NCI-H82 treated with DMSO at 0.1 percent for 48 hours (cell line): Measurements from ENCODE around the gene DCAF8.

Experiments used
- DNase-seq: peaks from one replicate; lab custom pipeline; 2025; ENCODE audit not compliant: unreplicated experiment; lab: John Stamatoyannopoulos, UW

DCAF8 gene

GRCh38 chr1:160264795-160265307 is 2.5 kb upstream of the DCAF8 start:
- no peak for DNase-seq

DNA sequence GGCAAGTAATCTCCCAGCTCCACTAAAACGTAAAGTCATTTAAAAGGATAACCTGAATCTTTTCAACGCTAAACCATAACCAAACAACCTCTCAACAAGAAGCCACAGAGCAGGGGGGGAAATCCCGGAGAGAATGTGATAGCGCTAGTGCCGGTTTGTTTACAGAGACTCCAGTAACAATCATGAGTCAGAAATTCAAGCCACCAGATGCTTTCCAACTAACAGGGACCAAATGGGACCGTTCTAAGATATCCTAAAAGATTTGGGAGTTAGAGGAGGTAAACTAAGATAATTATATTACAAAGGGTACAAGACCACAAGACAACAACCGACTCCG is 825 bp downstream of the DCAF8 start:
- peak; percentile 59 for DNase-seq

GRCh38 chr1:160260406-160261382 is 1.7 kb downstream of the DCAF8 start:
- DNase-seq, result no peak

- no peak for DNase-seq
Observed at GRCh38 chr1:160258177-160258798, 4.1 kb downstream of the DCAF8 start.

DNA sequence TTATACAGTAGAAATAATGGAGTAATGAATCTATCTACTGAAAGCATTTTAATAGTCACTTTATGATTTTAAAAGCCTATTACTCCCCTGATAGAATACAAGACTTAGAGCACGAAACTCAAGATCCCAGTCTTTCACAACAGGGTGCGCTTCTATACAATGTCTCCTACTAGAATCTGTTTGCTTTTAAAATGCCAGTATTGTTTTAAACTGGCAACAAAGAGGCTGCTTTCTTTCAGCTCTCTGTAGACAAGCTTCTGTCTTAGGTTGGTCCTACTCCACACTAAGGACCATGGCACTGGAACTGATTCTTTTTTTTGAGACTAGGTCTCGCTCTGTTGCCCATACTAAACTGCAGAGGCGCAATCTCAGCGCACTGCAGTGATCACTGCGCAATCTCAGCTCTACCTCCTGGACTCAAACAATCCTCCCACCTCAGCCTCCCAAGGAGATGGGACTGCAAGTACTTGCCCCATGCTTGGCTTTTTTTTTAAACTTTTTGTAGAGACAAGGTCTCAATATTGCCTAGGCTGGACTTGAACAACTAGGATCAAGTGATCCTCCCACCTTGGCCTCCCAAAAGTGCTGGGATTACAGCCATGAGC is 4.8 kb downstream of the DCAF8 start:
- DNase-seq, result peak; percentile 49

GRCh38 chr1:160256396-160257046 is 5.8 kb downstream of the DCAF8 start:
- DNase-seq, result no peak

DNA sequence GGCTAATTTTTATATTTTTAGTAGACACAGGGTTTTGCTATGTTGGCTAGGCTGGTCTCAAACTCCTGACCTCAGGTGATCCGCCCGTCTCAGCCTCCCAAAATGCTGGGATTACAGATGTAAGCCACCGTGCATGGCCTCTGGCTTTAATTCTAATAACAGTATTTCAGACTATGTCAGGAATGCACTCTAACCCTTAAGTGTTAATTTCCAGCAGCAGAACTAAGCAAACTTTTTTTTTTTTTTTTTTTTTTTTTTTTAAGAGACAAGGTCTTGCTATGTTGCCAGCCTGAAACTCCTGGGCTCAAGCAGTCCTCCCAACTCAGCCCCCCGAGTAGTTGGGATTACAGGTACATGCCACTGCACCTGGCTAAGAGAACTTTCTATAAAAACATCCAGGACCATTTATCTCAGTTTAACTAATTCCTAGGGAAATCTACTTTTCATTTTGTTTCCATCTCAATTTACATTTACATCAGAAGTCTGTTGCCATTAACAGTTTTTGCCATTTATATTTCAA is 6.5 kb downstream of the DCAF8 start:
- DNase-seq, result no peak

- peak; percentile 35 for DNase-seq
Observed at GRCh38 chr1:160251687-160252526, 10.4 kb downstream of the DCAF8 start.

DNA sequence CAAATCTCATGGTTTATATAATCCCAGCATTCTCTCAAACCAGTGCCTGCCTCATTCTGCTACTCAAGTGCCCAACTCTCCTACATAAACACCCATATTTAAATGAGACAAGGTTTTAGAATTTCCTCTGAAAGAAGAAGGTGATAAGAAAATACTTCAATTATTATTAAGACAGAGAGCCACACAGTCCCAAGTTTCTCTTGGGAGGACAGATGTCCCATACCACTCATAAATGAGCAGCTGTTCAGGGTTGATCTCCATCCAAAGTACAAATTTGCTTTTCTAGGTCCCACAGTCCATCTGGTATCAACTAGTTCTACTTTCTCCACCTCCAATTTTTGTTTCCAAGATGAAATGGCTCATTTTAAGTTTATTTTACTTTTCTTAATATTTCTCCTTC is 11.3 kb downstream of the DCAF8 start:
- no peak for DNase-seq

DNA sequence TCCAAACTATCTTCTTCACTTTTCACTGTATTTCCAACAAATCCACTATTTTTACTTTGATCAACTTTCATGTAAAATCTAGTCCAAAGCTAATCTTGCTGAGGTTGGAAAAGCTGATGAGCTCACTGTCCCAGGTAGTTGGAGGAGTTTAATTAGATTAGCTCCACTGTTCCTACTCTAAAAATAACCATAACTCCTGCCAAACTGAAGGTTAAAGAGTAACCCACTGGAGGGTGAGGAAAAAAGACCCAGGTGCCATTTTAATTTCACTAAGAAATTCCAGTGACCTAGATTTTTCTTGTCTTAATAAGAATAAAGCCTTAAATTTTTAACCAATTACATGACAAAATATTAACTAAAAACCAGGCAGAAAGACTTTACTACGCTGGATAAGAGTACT is 15.3 kb downstream of the DCAF8 start:
- no peak for DNase-seq

- DNase-seq, result no peak
Observed at GRCh38 chr1:160245434-160245833, 16.9 kb downstream of the DCAF8 start.

DNA sequence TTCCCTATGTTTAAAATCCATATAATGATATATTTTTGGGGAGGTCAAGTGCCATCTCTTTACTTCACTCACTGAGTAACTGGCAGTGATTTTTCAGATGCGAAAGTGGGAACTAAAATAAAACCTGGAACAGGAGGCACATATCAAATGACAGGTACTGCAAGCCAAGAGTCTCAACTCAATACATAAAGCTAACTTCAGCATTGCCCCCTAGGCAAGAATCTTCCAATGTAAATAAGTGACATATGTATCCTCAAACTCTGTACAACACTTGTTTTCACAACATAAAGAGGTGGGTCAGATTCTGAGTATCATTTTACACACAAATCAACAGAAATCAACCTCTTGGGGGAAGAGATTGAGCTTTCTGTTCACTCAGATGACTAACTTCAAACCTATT is 18.1 kb downstream of the DCAF8 start:
- DNase-seq, result no peak

DNA sequence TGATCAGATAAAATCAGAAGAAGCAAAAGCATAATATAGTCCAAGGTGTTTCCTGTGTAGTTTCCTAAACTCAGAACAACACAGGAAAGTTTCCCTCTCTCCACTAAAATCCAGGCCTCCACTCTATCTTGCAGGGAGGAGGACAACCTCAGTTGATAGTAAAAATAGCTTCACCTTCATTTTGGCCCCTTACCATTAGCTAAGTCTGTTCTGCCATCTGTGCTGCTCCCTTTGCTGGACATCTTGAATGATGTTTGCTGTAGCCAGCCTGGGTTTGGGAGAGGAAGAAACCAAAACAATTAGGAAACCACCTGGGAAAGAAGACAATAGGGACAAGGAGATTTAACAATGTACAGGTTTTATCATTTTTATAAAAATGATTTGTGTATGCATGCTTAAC is 18.6 kb downstream of the DCAF8 start:
- DNase-seq, result no peak

DNA sequence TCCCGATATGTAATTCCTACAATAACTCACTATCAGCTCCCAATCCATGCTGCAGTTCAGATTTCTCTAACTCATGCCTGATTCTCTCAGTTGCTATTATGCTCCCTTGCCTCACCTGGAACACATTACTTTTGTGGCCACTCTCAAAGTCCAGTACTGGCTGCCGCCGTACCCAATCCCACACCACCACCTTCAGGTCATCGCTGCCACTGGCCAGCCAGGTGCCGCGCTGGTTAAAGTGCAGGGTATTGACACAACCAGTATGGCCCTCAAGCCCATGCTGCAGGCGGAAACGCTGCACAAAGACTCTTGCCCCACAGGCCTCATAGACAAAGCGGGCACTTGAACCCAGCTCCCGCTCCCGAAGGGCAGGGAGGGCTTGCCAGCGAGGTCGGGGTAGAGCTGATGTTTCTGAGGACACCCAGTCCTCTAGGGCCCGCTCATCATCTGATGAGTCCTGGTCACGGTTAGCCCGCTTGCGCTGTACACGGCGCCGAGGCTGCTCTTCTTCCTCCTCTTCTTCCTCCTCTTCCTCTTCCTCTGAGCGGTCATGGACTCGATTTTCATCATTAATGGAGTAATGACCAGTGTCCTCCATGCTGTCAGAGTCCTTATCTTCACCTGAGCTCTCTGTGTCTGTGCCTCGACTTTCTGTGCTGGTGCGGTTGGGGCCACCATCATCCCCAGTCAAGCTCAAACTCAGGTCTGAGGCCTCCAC is 22.6 kb downstream of the DCAF8 start:
- no peak for DNase-seq

DNA sequence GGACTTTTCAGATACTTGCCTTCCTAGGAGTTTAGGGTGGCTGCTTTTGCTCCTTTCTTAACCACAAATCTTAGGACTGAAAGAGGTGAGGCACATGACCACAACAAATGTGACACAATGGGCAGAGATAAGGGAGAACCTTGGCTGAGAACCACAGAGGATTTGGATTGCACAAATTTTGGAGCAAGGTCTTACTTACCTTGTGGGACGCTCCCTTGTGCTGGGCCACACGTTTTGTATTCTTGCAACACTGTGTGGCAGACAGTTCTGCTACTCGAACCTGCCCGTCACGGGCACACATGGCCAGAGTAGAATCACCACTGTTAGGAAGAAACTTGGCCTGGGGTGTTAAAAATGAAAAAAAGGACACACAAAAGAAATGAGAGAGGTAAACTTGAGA is 23.9 kb downstream of the DCAF8 start:
- no peak for DNase-seq

- no peak for DNase-seq
Observed at GRCh38 chr1:160237558-160237957, 24.8 kb downstream of the DCAF8 start.

DNA sequence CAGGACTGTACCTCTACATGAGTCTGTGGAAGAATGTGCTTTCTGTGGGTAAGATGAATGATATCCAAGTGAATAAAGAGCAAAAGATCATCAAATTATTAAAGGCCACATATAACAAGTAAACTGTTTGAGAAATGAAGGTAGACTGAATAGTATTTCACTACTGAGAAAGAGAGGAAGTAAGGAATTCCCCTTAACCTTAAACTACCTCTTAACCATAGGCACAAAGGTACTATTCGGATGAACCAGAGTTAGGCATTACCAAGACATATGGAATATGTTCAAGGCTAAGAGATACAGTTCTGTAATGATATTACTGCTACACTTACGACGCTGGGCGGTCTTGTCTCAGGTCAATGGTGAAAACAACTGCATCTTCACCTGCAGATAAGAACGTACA is 25.5 kb downstream of the DCAF8 start:
- DNase-seq, result no peak

GRCh38 chr1:160232911-160233310 is 29.4 kb downstream of the DCAF8 start:
- DNase-seq, result no peak

GRCh38 chr1:160228431-160228830 is 33.9 kb downstream of the DCAF8 start:
- no peak for DNase-seq

- no peak for DNase-seq
Observed at GRCh38 chr1:160227561-160227960, 34.8 kb downstream of the DCAF8 start.
